Activated naive CD8-positive, alpha-beta T cell treated with anti-CD3 and anti-CD28 coated beads for 36 hours (primary cell): ENCODE measurements around the gene PHLPP1. TPM values are rescaled to one million over a fixed set of nuclear protein-coding genes. Genes with fewer than 3 reads are reported as not detected.

ENCODE experiments used
- DNase-seq: peaks from one replicate; pipeline ENCODE4 v3.0.0; 2021
- H3K27ac Mint-ChIP-seq: one replicate; pipeline ENCODE4 v1.8.0; 2022; ENCODE audit warnings: mild to moderate bottlenecking, moderate library complexity, mixed read lengths
- H3K27me3 Mint-ChIP-seq: one replicate; pipeline ENCODE4 v1.8.0; 2022; ENCODE audit warnings: mild to moderate bottlenecking, mixed read lengths
- H3K36me3 Mint-ChIP-seq: one replicate; pipeline ENCODE4 v1.8.0; 2021; ENCODE audit warnings: mild to moderate bottlenecking, mixed read lengths
- H3K4me1 Mint-ChIP-seq: one replicate; pipeline ENCODE4 v1.8.0; 2021; ENCODE audit warnings: mixed read lengths
- H3K4me3 Mint-ChIP-seq: one replicate; pipeline ENCODE4 v1.8.0; 2022; ENCODE audit warnings: mild to moderate bottlenecking, moderate library complexity, mixed read lengths
- H3K9me3 Mint-ChIP-seq: one replicate; pipeline ENCODE4 v1.8.0; 2022; ENCODE audit warnings: mixed read lengths
- total RNA-seq, 2 experiments: library from RNA; stranded (reverse); gene quantifications; one replicate each; pipeline ENCODE4 v1.2.3, GENCODE V29; 2021

Gene PHLPP1
- total RNA-seq, 2 experiments from 2014 or later: 10.4 to 11.4 TPM

DNA sequence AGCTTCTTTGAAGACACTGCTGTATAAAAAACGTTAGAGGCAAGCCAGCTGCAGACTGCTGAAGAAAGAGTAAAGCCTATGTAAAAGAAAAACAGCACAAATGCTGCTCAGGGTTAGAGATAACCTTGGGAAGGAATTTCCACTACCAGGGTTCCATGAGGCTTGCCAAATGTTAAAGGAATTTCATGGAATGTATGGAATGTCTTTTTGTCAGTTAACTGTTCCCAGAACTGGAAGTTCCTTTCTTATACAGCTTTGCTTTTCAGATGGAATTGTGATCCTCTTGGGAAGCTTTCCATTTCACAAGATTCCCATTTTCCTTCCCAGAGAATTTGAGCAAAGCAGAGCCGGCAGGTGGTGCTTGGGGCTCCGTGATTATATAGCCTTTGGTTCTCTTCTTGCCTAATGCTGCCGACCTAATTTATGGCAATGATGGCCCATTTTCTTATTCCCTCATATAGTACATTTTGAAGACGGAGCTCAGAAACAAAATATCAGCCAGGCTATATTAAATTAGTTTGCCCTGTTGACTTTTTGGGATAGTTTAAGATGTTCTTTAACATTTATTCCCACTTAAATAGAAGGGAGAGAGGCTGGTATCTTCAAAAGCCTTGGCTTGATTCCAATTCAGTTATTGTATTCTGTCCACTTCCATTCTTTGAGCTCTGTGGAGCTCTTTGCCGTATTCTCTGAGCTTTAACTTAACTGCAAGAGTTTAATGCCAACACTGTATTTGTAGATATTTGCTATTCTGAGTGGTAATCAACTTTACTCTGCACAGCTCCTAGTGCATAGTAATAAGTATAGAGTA lies 162.3 kb downstream of the PHLPP1 start:
- DNase-seq: no peak
- Mint-ChIP-seq H3K4me3 (no peak overlapping the region), H3K27ac (no peak overlapping the region), H3K27me3 (no peaks in the 10 kb centered on the region), H3K9me3 (no peaks in the 10 kb centered on the region), H3K4me1 (peaks cover 23% of the 10 kb centered on the region), H3K36me3 (peaks cover 6% of the 10 kb centered on the region)

DNA sequence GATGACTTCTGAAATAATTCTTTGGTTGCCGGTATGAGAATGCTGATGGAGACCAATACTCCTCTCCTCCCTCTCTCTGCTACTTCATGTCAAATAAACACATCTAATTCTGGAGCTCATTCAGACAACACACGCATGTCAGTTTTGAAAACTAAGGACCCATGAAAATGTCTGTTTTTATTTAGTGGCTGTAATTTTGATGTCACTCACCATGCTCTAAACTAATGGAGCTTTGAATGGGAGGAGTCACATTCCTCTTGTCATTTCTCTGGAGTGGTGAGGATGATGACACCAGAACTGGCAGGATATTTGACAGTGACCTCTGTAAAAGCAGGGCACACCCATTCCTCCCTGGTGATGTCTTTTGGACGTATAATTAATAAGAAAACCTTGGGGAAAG lies 163.0 kb downstream of the PHLPP1 start:
- Mint-ChIP-seq H3K27ac (no peak overlapping the region), H3K9me3 (no peaks in the 10 kb centered on the region), H3K27me3 (no peaks in the 10 kb centered on the region), H3K4me3 (no peak overlapping the region), H3K4me1 (peaks cover 23% of the 10 kb centered on the region), H3K36me3 (peaks cover 6% of the 10 kb centered on the region)
- no peak for DNase-seq

DNA sequence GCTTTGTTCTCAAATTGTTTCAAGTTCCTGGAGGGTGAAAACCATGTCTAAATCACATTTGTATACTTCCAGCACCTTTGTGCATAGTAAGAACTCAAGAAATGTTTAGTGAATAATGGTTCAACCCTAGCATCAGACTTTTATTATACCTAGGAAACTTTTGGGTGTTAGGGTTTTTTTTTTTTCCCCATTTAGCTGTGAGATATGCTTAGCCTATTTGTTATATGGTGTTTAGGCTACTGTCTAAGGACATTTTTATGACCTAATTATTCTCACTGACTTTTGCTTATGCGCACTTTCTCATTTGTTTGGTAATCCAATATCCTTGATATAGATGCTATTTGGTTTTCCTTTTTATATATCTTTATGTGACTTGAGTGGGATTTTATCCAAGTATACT lies 164.7 kb downstream of the PHLPP1 start:
- Mint-ChIP-seq H3K4me1 (peaks cover 25% of the 10 kb centered on the region), H3K9me3 (no peaks in the 10 kb centered on the region), H3K27ac (no peak overlapping the region), H3K27me3 (no peaks in the 10 kb centered on the region), H3K36me3 (peaks cover 3% of the 10 kb centered on the region), H3K4me3 (no peak overlapping the region)
- no peak for DNase-seq

DNA sequence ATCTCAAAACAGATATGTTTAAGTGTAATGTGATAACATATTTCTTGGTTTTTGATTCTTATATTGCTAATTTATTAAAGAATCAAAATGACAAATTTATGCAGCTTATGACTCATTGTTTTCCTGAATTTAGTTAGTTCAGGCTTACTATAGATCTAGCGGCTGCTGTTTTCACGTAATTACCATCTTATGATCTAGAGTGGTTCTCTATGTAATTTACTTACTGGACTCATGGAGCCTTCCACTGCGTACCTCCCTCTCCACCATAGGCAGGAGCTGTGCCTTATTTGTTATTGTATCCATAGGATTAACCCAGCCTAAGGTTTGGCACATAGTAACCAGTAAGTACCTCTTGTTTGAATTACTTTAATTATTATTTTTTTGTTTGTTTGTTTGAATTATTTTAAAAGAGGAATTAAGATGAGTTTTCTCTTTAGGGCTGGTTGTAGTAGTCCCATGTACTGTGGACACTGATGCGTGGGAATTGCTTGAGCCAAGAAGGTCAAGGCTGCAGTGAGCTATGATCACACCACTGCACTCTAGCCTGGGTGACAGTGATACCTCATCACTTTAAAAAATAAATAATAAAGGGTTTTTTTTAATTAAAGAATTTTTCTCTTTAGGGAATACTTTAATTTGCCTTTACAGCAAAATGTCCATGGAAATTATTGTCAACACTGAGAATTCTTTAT lies 165.5 kb downstream of the PHLPP1 start:
- H3K27ac Mint-ChIP-seq: no peak overlapping the region
- peaks cover 25% of the 10 kb centered on the region for H3K4me1 Mint-ChIP-seq
- DNase-seq: no peak
- no peak overlapping the region for H3K4me3 Mint-ChIP-seq
- H3K9me3 Mint-ChIP-seq: no peaks in the 10 kb centered on the region
- peaks cover 3% of the 10 kb centered on the region for H3K36me3 Mint-ChIP-seq
- no peaks in the 10 kb centered on the region for H3K27me3 Mint-ChIP-seq

DNA sequence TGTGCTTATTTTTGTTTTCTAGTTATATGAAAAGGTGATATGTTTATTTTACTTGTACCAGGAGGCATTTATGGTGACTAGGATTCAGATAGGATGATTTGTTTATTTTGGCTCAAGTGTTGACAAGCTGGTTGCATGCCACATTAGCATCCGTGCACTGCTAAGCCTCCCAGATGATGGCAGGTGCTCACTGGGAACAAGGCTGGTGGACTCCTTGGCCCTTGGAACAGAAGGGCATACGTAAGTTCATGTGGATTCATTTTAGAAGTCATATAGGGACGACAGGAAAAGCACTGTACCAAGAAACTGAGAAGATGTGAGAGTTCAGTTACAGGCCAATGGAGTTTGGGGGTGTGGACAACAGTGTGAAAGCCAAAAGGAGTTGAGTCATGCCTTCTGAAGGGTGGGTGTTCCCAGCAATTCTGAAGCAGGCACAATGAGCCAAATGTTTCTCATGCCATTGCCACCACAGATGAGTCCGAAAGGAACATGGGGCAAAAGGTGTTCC lies 166.2 kb downstream of the PHLPP1 start:
- Mint-ChIP-seq H3K36me3 (peaks cover 3% of the 10 kb centered on the region), H3K9me3 (no peaks in the 10 kb centered on the region), H3K4me3 (no peak overlapping the region), H3K27ac (no peak overlapping the region), H3K27me3 (no peaks in the 10 kb centered on the region), H3K4me1 (peaks cover 25% of the 10 kb centered on the region)
- no peak for DNase-seq

DNA sequence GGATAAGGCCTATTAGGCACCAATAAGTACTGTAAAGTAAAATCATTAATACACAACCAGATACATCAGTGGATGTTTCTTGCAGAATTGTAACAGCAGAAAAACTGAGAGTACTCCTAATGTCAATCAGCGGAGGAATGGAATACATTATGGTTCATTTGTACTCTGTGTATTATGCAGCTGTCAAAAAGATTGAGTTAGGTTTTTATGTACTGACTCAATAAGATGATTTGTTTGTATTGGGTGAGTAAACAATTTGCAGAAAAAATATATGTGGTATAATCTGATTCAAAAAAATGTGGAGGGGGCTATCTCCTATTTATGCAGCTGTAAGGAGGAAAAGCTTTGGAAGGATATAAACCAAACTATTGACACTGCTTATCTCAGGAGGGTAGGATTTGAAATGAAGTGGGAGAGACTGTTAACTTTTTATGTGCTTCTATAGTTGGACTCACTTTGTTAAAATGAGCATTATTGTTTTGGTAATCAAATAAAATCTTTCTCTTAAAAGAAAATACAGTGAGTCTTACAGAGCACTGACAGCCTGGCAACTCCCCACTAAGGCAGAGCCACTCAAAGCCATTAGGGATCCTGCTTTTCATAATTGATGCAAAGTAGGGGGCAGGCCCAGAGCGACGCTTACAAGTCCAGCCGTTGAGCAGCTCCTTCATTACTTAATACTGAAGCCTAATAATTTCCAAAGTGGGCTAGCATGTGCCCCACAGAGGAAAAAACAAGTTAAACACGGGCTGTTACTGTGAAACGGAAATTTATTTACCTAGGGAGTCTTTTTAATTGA lies 168.8 kb downstream of the PHLPP1 start:
- Mint-ChIP-seq H3K27ac (no peak overlapping the region), H3K27me3 (no peaks in the 10 kb centered on the region), H3K4me1 (peaks cover 20% of the 10 kb centered on the region), H3K36me3 (peaks cover 3% of the 10 kb centered on the region), H3K4me3 (no peak overlapping the region), H3K9me3 (no peaks in the 10 kb centered on the region)
- DNase-seq: no peak

DNA sequence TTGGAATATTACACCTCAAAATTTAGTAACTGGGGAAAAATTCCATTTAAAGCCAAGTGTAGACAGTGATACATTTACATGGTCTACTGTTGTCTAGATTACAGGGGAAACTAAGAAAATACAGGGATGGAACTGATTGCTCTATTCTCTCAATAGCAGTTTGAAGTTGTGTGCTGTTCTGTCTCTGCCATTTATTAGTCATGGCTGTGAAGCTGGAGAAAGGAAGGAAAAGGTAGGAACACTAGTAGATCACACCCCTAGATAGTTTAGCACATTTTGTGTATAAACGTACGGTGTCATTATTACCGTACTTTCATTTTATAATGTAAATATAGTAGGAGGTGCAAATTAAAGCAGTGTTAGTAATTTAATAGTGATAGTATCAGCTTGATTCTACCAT lies 170.5 kb downstream of the PHLPP1 start:
- no peak for DNase-seq
- Mint-ChIP-seq H3K36me3 (peaks cover 3% of the 10 kb centered on the region), H3K27me3 (no peaks in the 10 kb centered on the region), H3K4me3 (no peak overlapping the region), H3K9me3 (no peaks in the 10 kb centered on the region), H3K4me1 (peaks cover 9% of the 10 kb centered on the region), H3K27ac (no peak overlapping the region)

DNA sequence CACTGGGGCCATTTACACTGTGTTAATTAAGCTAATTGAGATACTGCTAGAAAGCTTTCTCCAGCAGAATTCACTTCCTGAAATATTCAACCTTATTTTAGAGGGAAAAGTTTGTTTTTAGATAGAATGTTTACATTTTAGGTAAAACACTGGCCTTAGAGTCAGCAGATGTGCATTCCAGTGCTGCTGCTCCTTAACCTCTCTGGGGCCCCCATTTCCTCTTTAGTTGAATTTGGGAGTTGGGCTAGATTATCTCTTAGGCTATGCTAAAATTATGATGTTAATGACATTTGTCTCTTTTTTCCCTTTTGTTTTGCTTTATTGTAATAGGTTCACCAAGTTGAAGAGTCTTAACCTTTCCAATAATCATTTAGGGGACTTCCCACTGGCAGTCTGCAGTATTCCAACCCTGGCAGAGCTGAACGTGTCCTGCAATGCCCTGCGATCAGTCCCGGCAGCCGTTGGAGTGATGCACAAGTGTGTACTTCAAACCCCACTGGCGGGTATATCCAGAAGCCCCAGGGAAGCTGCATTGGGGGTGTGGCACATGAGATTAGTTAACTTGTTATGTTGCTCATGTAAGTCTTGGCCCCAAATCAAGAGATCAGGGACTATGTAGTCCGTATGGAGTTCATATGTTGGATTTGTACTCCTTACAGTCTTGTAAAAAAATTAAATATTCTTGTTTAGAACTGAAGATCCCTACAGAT lies 179.5 kb downstream of the PHLPP1 start:
- H3K27me3 Mint-ChIP-seq: no peaks in the 10 kb centered on the region
- H3K36me3 Mint-ChIP-seq: peaks cover 13% of the 10 kb centered on the region
- H3K4me3 Mint-ChIP-seq: no peak overlapping the region
- no peaks in the 10 kb centered on the region for H3K4me1 Mint-ChIP-seq
- no peak overlapping the region for H3K27ac Mint-ChIP-seq
- no peak for DNase-seq
- H3K9me3 Mint-ChIP-seq: no peaks in the 10 kb centered on the region

DNA sequence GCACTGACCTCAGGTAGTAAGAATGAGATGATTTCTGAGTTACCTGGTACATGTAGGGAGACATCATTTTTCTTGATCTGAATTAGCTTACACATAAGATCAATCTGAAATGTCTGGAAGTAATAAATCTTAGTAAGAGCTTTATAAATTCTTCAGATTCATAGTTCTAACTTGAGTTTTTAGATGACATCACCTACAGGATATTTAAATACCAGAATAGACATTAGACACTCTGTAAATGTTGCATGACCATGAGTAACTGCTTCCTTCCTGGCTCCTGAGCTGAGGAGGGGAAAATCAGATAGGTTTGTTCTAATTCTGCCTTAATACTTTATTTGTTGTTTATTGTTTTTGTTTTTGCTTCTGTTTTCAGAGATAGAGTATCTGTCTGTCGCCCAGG lies 181.8 kb downstream of the PHLPP1 start:
- Mint-ChIP-seq H3K4me1 (no peaks in the 10 kb centered on the region), H3K9me3 (no peaks in the 10 kb centered on the region), H3K27me3 (no peaks in the 10 kb centered on the region), H3K4me3 (no peak overlapping the region), H3K27ac (no peak overlapping the region), H3K36me3 (peaks cover 13% of the 10 kb centered on the region)
- DNase-seq: no peak

DNA sequence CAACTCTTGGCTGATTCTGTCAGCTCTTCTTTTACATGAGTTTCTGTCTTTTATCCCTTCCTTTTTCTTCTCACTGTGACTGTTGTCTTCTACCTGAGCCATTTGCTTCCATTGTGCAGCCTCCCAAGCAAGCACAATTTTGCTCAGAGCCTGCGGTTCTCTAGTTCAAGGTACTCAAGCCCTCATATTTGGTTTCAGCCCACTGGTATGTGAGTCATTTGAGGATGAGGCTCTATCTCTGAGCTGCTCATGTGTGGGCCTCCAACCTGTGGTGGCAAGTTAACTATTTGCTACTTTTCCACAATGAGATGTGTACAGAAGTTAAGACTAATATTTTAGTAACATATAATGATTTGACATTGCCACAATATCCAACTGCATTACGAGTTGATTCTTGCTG lies 183.0 kb downstream of the PHLPP1 start:
- Mint-ChIP-seq H3K27ac (no peak overlapping the region), H3K9me3 (no peaks in the 10 kb centered on the region), H3K4me1 (no peaks in the 10 kb centered on the region), H3K36me3 (peaks cover 13% of the 10 kb centered on the region), H3K27me3 (no peaks in the 10 kb centered on the region), H3K4me3 (no peak overlapping the region)
- no peak for DNase-seq

DNA sequence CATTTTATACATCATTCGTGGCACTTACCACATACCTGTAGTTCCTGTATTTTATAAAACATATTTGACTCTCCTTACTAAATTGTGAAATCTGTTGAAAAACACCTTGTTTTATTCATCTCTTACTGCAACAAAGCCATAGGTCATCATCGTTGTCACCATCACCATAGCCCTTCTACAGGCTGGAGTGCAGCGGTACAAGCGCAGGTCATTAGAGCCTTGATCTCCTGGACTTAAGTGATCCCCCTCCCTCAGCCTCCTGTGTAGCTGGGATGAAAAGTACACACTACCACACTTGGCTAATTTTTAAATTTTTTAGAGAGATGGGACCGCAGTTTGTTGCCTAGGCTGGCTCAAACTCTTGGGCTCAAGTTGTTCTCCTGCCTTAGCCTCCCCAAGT lies 184.2 kb downstream of the PHLPP1 start:
- no peak for DNase-seq
- no peaks in the 10 kb centered on the region for H3K9me3 Mint-ChIP-seq
- peaks cover 19% of the 10 kb centered on the region for H3K36me3 Mint-ChIP-seq
- no peaks in the 10 kb centered on the region for H3K4me1 Mint-ChIP-seq
- no peak overlapping the region for H3K27ac Mint-ChIP-seq
- H3K4me3 Mint-ChIP-seq: no peak overlapping the region
- no peaks in the 10 kb centered on the region for H3K27me3 Mint-ChIP-seq

DNA sequence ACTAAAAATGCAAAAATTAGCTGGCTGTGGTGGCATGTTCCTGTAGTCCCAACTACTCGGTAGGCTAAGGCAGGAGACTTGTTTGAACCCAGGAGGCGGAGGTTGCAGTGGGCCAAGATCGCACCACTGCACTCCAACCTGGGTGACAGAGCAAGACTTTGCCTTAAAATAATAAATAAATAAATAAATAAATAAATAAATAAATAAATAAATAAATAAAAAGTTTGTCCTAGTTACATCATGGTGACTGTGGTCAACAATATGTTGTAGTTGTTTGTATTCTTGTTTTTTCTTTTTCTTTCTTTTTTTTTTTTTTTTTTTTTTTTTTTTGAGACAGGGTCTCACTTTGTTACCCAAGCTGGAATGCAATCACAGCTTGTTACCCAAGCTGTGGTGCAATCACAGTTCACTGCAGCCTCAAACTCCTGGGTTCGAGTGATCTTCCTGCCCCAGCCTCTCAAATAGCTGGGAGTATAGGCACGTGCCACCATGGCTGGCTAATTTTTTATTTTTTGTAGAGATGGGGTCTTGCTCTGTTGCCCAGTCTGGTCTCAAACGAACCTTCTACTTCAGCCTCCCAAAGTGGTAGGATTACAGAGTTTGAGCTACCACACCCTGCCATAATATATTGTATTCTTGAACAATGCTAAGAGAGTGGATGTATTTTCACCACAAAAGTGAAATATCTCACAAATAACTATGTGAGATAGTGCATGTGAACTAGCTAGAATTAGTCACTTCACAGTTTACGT lies 185.0 kb downstream of the PHLPP1 start:
- no peak overlapping the region for H3K27ac Mint-ChIP-seq
- H3K27me3 Mint-ChIP-seq: no peaks in the 10 kb centered on the region
- no peaks in the 10 kb centered on the region for H3K9me3 Mint-ChIP-seq
- no peak overlapping the region for H3K4me3 Mint-ChIP-seq
- H3K36me3 Mint-ChIP-seq: peaks cover 20% of the 10 kb centered on the region
- no peaks in the 10 kb centered on the region for H3K4me1 Mint-ChIP-seq
- no peak for DNase-seq

DNA sequence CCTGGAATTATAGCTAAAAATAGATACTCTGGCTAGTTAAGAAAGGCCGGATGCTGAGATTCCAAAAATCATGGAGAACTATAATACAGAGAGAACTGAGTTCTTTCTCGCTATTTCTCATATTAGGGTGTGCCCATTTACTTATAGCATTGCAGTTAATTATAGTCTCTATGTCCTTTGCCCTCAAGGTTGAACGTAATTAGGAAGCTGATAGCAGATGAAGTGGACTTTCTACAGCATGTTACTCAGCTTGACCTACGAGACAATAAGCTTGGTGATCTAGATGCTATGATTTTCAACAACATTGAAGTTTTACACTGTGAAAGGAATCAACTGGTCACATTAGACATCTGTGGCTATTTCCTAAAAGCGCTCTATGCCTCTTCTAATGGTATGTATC lies 187.4 kb downstream of the PHLPP1 start:
- no peak for DNase-seq
- Mint-ChIP-seq H3K4me3 (no peak overlapping the region), H3K9me3 (no peaks in the 10 kb centered on the region), H3K4me1 (no peaks in the 10 kb centered on the region), H3K27me3 (no peaks in the 10 kb centered on the region), H3K36me3 (peaks cover 22% of the 10 kb centered on the region), H3K27ac (no peak overlapping the region)
